ENCODE results near the gene MYO1A. TPM values are rescaled to one million over a fixed set of nuclear protein-coding genes. Genes with fewer than 3 reads are reported as not detected.
"Not testable (repeated sequence)": the region's sequence is repeated elsewhere in the genome, so short reads cannot be mapped to it uniquely, and the experiment has no call there.

The MYO1A gene
- polyA plus RNA-seq, 1 donor (not counting 4 experiments of a cell fraction or from before 2014, with no cell fraction given) = 0.01 TPM

- FAIRE-seq (no peak), DNase-seq (ENCODE audit: low read depth, low spot score) (no peak)
- H3K4me1 ChIP-seq (ENCODE audit: control insufficient read depth, extremely low read depth, insufficient read depth, low read length) = peaks cover 17% of the 10 kb centered on the region
- H3K27me3 ChIP-seq (ENCODE audit: control insufficient read depth, extremely low read depth, insufficient read depth, low read length) = peaks cover 24% of the 10 kb centered on the region
- dilution Hi-C loops (cut with MboI; ENCODE audit: extremely low pct_ligation_motif_present, low sequenced_read_pairs) = no loop called here
- H3K4me2 ChIP-seq (ENCODE audit: control insufficient read depth, extremely low read depth, insufficient read depth, low read depth, low read length) = no peak overlapping the region
- TF ChIP-seq CTCF (optimal IDR thresholded peaks at IDR 0.05 in 1 of 3, IDR thresholded peaks at IDR 0.05 in 1 of 3, conservative IDR thresholded peaks at IDR 0.05 in 1 of 3; ENCODE audit: extremely low read depth in 1 of 3, insufficient read depth in 2 of 3, low read length in 3 of 3) (no peak), EZH2 (IDR thresholded peaks at IDR 0.05; ENCODE audit: low read length) (no peak)
- no peak overlapping the region for H3K9ac ChIP-seq (ENCODE audit: control insufficient read depth, extremely low read depth, insufficient read depth, low read length)
- H3K79me2 ChIP-seq (ENCODE audit: control insufficient read depth, insufficient read depth, low read length) = no peaks in the 10 kb centered on the region
- no peak overlapping the region for H3K4me3 ChIP-seq (ENCODE audit: control insufficient read depth in 2 of 3, extremely low read depth in 1 of 3, insufficient read depth in 2 of 3, low read depth in 1 of 3, low read length in 3 of 3)
- H3K9me1 ChIP-seq (ENCODE audit: control insufficient read depth, extremely low read depth, insufficient read depth, low read length) = no peaks in the 10 kb centered on the region
- H3K27ac ChIP-seq (ENCODE audit: control insufficient read depth, insufficient read depth, low read length) = no peak overlapping the region
- no peaks in the 10 kb centered on the region for H3K36me3 ChIP-seq (ENCODE audit: control insufficient read depth in 2 of 2, extremely low read depth in 1 of 2, insufficient read depth in 2 of 2, low read length in 2 of 2)
- no peaks in the 10 kb centered on the region for H4K20me1 ChIP-seq (ENCODE audit: control insufficient read depth, extremely low read depth, insufficient read depth, low read length)
- no peaks in the 10 kb centered on the region for H3K9me3 ChIP-seq (ENCODE audit: control insufficient read depth, low read depth, low read length)
- no peak overlapping the region for H2AFZ ChIP-seq (ENCODE audit: control insufficient read depth, low read length)
These were observed 22.7 kb downstream of the MYO1A start for GRCh38 chr12:57027011-57027804.

DNA sequence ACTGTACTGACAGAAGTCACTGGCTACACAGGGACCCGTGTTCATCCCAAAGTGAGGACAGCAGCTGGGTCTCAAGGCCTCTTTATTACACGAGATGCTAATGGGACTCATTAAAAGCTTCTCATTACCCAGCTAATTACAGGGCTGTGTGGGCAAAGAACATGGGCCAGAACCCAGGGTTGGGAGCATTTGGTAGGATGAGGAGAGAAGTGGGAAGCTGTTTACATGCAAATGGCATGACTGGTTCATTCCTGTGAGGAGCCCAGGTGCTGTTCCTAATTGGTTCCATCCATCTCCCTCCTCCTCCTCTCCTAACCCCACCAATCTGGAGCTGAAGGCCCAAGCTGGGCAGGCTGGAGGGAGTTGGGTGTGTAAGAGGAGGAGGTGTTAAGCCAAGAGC is 24.7 kb downstream of the MYO1A start:
- Histone ChIP-seq H3K36me3 (ENCODE audit: control insufficient read depth in 2 of 2, extremely low read depth in 1 of 2, insufficient read depth in 2 of 2, low read length in 2 of 2) (no peaks in the 10 kb centered on the region), H3K9me3 (ENCODE audit: control insufficient read depth, low read depth, low read length) (no peaks in the 10 kb centered on the region), H4K20me1 (ENCODE audit: control insufficient read depth, extremely low read depth, insufficient read depth, low read length) (no peaks in the 10 kb centered on the region), H3K4me3 (ENCODE audit: control insufficient read depth in 2 of 3, extremely low read depth in 1 of 3, insufficient read depth in 2 of 3, low read depth in 1 of 3, low read length in 3 of 3) (no peak overlapping the region), H3K4me2 (ENCODE audit: control insufficient read depth, extremely low read depth, insufficient read depth, low read depth, low read length) (no peak overlapping the region), H2AFZ (ENCODE audit: control insufficient read depth, low read length) (no peak overlapping the region), H3K9ac (ENCODE audit: control insufficient read depth, extremely low read depth, insufficient read depth, low read length) (no peak overlapping the region), H3K9me1 (ENCODE audit: control insufficient read depth, extremely low read depth, insufficient read depth, low read length) (no peaks in the 10 kb centered on the region), H3K27ac (ENCODE audit: control insufficient read depth, insufficient read depth, low read length) (no peak overlapping the region), H3K27me3 (ENCODE audit: control insufficient read depth, extremely low read depth, insufficient read depth, low read length) (peaks cover 24% of the 10 kb centered on the region), H3K79me2 (ENCODE audit: control insufficient read depth, insufficient read depth, low read length) (no peaks in the 10 kb centered on the region), H3K4me1 (ENCODE audit: control insufficient read depth, extremely low read depth, insufficient read depth, low read length) (peaks cover 3% of the 10 kb centered on the region)
- dilution Hi-C loops (cut with MboI; ENCODE audit: extremely low pct_ligation_motif_present, low sequenced_read_pairs) = no loop called here
- TF ChIP-seq CTCF (optimal IDR thresholded peaks at IDR 0.05 in 1 of 3, IDR thresholded peaks at IDR 0.05 in 1 of 3, conservative IDR thresholded peaks at IDR 0.05 in 1 of 3; ENCODE audit: extremely low read depth in 1 of 3, insufficient read depth in 2 of 3, low read length in 3 of 3) = no peak
- TF ChIP-seq EZH2 (IDR thresholded peaks at IDR 0.05; ENCODE audit: low read length) = no peak
- DNase-seq (ENCODE audit: low read depth, low spot score) (no peak), FAIRE-seq (no peak)

GRCh38 chr12:57022324-57022723 is 27.6 kb downstream of the MYO1A start:
- dilution Hi-C loops (cut with MboI; ENCODE audit: extremely low pct_ligation_motif_present, low sequenced_read_pairs) = not testable (repeated sequence)

More at GRCh38 chr12:57022324-57022723, 27.6 kb downstream of the MYO1A start:
- not testable (repeated sequence) for H3K9me1 ChIP-seq (ENCODE audit: control insufficient read depth, extremely low read depth, insufficient read depth, low read length); FAIRE-seq; H3K79me2 ChIP-seq (ENCODE audit: control insufficient read depth, insufficient read depth, low read length); H3K4me3 ChIP-seq (ENCODE audit: control insufficient read depth in 2 of 3, extremely low read depth in 1 of 3, insufficient read depth in 2 of 3, low read depth in 1 of 3, low read length in 3 of 3); H3K27ac ChIP-seq (ENCODE audit: control insufficient read depth, insufficient read depth, low read length); H3K9ac ChIP-seq (ENCODE audit: control insufficient read depth, extremely low read depth, insufficient read depth, low read length); H3K4me1 ChIP-seq (ENCODE audit: control insufficient read depth, extremely low read depth, insufficient read depth, low read length); H3K36me3 ChIP-seq (ENCODE audit: control insufficient read depth in 2 of 2, extremely low read depth in 1 of 2, insufficient read depth in 2 of 2, low read length in 2 of 2); H4K20me1 ChIP-seq (ENCODE audit: control insufficient read depth, extremely low read depth, insufficient read depth, low read length); H3K9me3 ChIP-seq (ENCODE audit: control insufficient read depth, low read depth, low read length); DNase-seq (ENCODE audit: low read depth, low spot score); H2AFZ ChIP-seq (ENCODE audit: control insufficient read depth, low read length); H3K4me2 ChIP-seq (ENCODE audit: control insufficient read depth, extremely low read depth, insufficient read depth, low read depth, low read length)
- H3K27me3 ChIP-seq (ENCODE audit: control insufficient read depth, extremely low read depth, insufficient read depth, low read length) = peaks cover 19% of the 10 kb centered on the region
